Measurements from ENCODE around the gene NHLH2.

Gene NHLH2

GRCh38 chr1:115838431-115839028 is 2.4 kb downstream of the NHLH2 start:
- no peak for DNase-seq (ENCODE audit: low read depth in 2 of 2)

- no peak for DNase-seq (ENCODE audit: low read depth in 2 of 2)
Observed at GRCh38 chr1:115837740-115838421, 3.0 kb downstream of the NHLH2 start.

GRCh38 chr1:115837341-115837739 is 3.6 kb downstream of the NHLH2 start:
- DNase-seq (ENCODE audit: low read depth in 2 of 2) = no peak

- no peak for DNase-seq (ENCODE audit: low read depth in 2 of 2)
Observed at GRCh38 chr1:115833856-115834255, 7.1 kb downstream of the NHLH2 start.

GRCh38 chr1:115832651-115833050 is 8.3 kb downstream of the NHLH2 start:
- DNase-seq (ENCODE audit: low read depth in 2 of 2) = no peak

GRCh38 chr1:115830963-115831362 is 10.0 kb downstream of the NHLH2 start:
- no peak for DNase-seq (ENCODE audit: low read depth in 2 of 2)

GRCh38 chr1:115829947-115830346 is 11.0 kb downstream of the NHLH2 start:
- DNase-seq (ENCODE audit: low read depth in 2 of 2) = no peak

- DNase-seq (ENCODE audit: low read depth in 2 of 2) = no peak
Observed at GRCh38 chr1:115829023-115829674, 11.8 kb downstream of the NHLH2 start.

GRCh38 chr1:115828101-115829022 is 12.6 kb downstream of the NHLH2 start:
- no peak for DNase-seq (ENCODE audit: low read depth in 2 of 2)

- no peak for DNase-seq (ENCODE audit: low read depth in 2 of 2)
Observed at GRCh38 chr1:115827452-115828044, 13.4 kb downstream of the NHLH2 start.

- no peak for DNase-seq (ENCODE audit: low read depth in 2 of 2)
Observed at GRCh38 chr1:115826628-115827027, 14.3 kb downstream of the NHLH2 start.

- no peak for DNase-seq (ENCODE audit: low read depth in 2 of 2)
Observed at GRCh38 chr1:115822117-115822516, 18.8 kb downstream of the NHLH2 start.

GRCh38 chr1:115815694-115816093 is 25.2 kb downstream of the NHLH2 start:
- no peak for DNase-seq (ENCODE audit: low read depth in 2 of 2)

GRCh38 chr1:115814685-115815398 is 26.1 kb downstream of the NHLH2 start:
- DNase-seq (ENCODE audit: low read depth in 2 of 2) = no peak

- no peak for DNase-seq (ENCODE audit: low read depth in 2 of 2)
Observed at GRCh38 chr1:115813727-115814126, 27.2 kb downstream of the NHLH2 start.

GRCh38 chr1:115811140-115811828 is 29.6 kb downstream of the NHLH2 start:
- no peak for DNase-seq (ENCODE audit: low read depth in 2 of 2)

- no peak for DNase-seq (ENCODE audit: low read depth in 2 of 2)
Observed at GRCh38 chr1:115810609-115811008, 30.3 kb downstream of the NHLH2 start.

GRCh38 chr1:115809847-115810246 is 31.1 kb downstream of the NHLH2 start:
- DNase-seq (ENCODE audit: low read depth in 2 of 2) = no peak

- DNase-seq (ENCODE audit: low read depth in 2 of 2) = no peak
Observed at GRCh38 chr1:115809076-115809475, 31.9 kb downstream of the NHLH2 start.

GRCh38 chr1:115807723-115808122 is 33.2 kb downstream of the NHLH2 start:
- DNase-seq (ENCODE audit: low read depth in 2 of 2) = peak; percentile 21 to 41
